Measurements from ENCODE around the gene NUP133.
"Not testable (repeated sequence)": the region's sequence is repeated elsewhere in the genome, so short reads cannot be mapped to it uniquely, and the experiment has no call there.

Gene NUP133

DNA sequence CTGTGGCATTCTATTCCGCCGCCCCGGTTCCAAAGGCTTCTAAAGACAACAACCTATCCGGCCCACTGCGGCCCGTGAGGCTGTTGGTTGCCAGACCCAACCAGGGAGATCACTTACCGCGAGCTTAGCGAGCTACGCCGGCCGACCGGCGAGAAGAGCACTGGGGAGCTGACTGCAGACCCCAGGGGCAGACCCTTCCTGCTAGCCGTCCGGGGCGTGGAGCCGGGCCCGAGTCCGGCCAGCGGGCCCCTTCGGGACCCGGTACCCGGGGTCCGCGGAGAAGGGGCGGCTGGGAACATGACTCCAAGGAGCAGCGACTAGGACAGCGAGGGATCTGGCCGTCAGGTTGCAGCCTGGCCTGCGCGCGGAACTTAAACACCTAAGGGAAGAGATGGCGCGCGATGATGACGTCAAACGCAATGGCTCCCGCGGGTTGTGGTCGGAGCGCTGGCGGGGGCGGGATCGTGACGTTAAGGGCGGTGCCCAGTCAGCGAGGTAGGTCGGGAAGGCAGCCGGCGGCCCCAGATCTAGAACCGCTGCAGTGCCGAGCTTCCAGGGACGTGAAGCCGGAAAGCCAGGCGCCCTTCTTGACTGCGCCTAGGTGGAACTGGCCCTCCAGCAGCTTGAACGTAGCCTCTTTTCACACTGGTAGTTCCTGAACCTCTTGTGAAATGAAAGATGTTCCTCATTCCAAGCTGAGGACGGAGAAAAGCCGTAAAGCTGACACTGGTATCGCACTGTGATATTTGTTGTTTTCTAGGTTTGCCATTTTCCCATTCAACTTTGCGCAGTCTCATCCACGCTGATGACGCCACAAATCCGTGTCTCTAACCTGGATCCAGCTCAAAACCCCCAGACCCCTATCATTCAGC, at the start of gene NUP133:
TSS of gene NUP133 (minus strand) at position 391 of the 872 bp plus-strand sequence. CDS start at position 299, 92 bp downstream.
- DNase-seq (ENCODE audit: low spot score): peak; percentile 97

DNA sequence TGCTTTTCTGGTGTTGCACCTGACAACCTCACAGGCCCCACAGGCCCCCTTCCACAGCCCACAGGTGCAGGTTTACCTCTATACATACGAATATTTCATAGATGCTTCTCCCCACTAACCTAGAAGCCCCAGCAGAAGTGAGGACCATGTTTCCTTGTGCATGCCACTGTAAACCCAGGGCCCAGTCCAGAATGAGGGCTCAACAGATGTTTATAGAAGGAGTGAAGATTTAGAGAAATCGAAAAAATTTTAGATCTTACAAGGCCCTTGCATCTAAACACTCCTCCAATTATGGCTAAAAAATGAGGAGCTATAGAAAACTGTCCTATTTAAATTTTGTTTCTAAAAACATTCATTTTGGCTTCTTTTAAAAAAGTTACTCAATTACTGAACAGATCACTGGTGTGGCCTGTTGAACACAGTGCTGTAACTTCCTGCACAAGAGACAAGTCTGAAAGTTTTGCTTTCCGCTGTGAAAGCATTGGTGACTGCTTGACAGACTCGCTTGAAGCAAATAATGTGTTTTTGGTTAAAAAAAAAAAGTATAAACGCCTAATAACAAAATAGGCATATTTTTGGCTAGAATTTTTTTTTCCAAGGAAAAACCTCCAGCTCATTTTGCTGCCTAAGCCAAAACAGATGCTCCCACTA, 49.2 kb upstream of the NUP133 start:
- no peak for DNase-seq (ENCODE audit: low spot score)

DNA sequence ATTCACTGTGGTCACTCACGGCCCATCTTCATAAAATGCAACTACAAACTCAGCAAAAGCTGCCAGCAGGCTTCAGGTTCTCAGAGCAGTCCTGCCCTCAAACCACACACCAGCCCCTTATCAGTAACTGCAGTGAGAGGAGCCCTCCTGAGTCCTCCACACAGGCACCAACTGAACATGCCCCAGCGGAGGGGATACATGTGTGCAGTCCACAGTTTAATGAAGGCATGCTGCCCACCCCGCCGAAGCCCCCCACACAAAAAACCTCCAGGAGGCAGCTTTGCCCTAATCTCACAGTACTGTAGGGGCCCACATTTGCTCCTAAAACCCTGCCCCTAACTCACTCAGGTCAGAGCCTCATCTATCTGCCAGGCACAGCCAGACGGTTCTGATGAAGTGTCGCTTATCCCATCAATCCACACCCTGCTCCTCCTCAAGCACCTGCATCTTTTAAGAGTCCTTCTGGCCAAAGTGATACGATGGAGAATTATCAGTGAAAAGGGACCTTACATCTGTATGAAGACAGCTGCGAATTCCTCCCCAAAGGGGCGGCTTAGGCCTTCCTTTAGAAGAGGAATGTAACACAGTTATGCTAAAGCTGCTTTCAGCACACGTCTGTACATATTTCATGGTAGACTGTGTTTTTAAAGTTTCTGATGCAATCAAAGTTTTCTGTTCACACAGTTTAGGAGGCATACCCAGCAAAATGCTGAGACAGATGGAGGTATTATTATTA, 46.9 kb upstream of the NUP133 start:
- no peak for DNase-seq (ENCODE audit: low spot score)

DNA sequence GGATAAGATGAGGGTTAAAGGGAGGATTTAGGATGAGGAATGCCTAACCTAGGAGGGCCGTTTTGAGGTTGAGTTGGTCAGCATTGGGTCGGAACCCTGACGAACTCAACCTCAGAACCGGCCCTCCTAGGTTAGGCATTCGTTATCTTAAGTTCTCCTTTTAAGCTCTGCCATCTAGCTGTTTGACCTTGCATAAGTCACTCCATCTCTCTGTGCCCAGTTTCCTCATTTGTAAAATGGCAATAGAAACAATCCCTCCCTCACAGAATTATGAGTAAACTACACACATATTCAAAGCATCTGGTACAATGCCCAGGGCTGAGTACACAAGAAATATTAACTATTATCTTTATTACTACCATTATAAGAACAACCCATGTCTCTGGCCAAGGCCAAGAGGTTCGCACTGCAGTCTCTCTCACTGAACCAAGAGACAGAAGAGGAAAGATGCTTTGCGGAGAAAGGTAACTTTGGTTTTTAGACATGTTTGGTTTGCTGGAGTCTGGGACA, 45.5 kb upstream of the NUP133 start:
- DNase-seq (ENCODE audit: low spot score): no peak

DNA sequence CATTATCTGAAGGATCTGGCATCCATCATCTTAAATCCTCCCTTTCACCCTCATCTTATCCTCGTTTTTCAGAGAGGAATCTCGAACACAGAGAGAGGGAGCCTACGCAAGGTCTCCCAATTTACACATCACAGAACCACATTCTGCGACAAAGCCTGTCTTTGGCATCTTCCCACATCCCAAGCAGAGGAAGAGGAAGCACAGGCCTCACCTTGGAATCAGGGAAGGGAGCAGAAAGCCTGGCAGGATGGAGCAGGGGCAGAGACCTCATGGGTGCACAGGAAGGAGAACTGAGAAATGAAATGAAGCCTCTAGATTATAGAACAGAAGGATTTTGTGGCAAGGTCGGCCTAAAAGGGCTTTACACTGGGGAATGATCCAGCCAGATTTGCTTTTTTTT, 44.6 kb upstream of the NUP133 start:
- DNase-seq (ENCODE audit: low spot score): no peak

DNA sequence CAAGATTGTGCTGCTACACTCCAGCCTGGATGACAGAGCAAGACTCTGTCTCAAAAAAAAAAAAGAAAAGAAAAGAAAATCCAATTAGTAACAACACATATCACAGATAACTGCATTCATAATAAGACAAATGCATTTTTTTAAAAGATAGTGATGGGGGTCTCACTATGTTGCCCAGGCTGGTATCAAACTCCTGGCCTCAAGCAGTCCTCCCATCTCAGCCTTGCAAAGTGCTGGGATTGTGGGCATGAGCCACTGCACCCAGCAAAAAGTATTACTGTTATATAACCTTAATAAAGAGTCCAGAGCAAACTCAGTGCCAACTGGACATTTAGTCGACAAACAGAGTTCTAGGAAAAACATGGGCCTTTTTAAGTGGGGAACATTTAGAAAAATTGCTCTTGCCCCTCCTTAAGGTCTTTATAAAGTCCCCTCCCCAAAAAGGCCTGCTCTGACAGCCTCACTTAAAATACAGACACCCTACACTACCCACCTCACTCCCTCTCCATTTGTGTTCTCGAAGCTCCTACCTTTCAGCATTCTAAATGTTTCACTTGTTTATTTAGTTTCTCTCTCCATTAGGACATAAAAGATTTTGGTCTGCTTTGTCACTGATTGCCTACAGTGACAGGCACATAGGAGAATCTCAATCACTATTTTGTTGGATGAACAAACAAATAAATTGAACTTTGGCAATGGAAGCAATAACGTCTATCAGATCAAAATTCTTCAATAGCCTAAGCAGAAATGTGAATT, 42.8 kb upstream of the NUP133 start:
- DNase-seq (ENCODE audit: low spot score): no peak

DNA sequence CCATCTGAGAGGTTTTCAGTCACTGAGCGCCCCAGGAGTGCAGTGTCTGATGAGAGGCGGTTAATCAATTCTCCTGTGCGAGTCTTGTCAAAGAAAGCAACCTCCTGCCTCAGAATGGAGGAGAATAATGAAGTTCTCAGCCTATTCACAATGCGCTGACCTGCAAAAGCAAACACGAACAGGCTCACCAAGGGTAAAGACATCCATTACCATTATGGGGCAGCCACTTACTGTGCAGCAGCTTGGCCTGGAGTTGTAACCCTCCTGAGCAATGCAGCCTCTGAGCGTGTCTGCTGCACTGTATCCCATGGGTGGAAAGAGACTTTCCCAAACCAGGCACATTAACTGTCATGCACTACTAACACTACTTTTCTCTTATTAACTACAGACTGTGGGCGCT, 39.4 kb upstream of the NUP133 start:
- no peak for DNase-seq (ENCODE audit: low spot score)

DNA sequence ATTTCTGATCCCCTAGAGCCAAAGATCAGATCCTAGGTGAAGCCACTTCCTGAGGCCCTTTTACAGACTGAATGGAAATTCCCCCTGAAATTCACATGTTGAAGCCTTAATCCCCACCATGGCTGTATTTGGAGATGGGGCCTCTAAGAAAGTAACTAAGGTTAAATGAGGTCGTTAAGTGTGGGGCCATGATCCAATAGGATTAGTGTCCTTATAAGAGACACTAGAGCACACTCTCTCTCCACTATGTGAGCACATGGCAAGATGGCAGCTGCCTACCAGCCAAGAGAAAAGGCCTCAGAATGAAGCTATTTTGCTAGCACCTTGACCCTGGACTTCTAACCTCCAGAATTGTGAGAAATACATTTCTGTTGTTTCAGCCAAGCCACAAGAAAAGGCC, 36.4 kb upstream of the NUP133 start:
- no peak for DNase-seq (ENCODE audit: low spot score)

DNA sequence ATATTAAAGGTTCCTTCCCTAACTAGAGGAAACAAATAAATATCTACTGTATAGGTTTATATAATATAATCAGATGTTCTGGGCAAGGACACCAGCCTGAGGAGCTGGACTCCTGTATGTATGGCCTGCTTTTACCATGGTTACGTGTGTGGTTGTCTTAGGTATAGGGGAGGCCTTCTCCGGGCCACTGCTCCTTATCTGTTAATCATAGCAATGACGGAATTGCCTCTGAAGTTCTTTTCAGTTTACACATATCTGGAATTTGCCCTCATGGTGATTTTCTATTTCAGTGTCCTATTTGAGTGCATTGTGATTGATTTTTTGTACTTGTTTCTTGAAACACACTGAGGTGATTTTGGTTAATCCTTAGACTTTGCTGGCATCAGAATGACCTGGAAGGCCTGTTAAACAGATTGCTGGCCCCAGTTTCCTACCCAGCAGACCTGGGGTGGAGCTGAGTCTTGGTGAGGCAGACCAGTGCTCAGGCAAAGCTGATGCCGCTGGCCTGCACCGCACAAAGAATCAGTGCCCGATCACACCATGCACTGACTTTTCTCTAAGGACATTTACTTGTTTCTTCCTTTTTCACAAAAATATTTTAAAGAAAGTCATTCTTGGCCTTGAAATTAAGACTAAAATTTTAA, 31.8 kb upstream of the NUP133 start:
- DNase-seq (ENCODE audit: low spot score): no peak

DNA sequence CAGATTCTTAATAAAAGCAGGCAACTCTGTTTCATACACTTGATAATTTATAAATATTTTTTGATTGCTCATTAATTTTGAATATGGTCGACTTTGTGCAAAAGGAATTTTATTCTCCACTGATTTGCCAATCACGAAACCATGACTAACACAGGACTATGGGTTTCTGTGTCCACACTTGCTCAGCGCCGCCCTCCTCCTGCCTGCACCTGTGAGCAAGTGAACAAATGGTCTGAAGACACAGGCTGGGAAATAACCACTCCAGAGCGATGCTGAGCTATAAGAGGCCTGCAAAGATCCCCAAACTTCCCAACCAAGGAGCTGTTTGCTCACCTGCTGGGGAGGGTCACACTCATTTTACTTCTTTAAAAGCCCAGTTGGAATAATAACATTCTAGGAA, 30.8 kb upstream of the NUP133 start:
- no peak for DNase-seq (ENCODE audit: low spot score)

DNA sequence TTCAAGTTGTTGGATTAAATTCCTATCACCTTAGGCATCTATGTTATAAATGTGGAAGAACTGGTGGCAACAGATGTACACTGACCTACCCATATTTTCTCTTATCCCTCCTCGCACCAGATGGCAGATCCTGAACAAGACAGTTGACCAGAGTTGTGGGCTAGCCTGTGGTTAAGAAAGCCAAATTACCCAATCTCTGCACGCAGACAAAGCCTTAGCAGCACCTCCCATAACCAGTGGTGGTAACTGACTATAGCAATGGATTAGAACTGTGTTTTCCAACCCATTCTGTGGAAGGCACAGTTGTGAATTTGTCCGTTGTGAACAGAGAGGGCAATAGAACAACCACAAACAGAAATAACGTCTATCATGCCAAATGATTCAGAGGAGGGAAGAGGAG, 29.8 kb upstream of the NUP133 start:
- DNase-seq (ENCODE audit: low spot score): no peak

DNA sequence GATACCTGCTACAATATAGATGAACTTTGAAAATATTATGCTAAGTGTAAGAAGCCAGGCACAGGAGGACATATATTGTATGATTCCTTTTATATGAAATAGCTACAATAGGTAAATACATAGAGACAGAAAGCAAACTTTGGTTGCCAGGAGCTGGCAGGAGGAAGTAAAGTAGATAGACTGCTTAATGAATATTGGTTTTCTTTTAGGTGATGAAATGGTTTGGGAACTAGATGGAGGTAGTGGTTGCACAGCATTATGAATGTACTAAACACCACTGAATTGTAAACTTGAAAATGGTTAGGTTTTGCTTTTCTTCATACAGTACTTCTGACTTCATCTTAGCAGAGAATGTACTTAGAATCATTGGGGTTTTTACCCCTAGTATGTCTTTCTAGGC, 28.8 kb upstream of the NUP133 start:
- DNase-seq (ENCODE audit: low spot score): no peak

DNA sequence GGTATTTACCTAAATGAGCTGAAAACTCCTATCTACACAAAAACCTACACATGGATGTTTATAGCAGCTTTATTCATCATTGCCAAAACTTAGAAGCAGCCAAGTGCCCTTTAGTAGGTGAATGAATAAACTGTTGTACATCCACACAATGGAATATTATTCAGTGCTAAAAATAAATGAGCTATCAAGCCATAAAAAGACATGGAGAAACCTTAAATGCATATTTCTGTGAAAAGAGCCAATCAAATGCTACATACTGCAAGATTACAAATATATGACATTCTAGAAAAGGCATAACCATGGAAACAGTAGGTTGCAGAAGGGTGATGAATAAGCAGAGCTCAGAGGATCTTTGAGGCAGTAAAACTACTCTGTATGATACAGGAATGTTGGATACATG, 27.1 kb upstream of the NUP133 start:
- peak; percentile 96 for DNase-seq (ENCODE audit: low spot score)

DNA sequence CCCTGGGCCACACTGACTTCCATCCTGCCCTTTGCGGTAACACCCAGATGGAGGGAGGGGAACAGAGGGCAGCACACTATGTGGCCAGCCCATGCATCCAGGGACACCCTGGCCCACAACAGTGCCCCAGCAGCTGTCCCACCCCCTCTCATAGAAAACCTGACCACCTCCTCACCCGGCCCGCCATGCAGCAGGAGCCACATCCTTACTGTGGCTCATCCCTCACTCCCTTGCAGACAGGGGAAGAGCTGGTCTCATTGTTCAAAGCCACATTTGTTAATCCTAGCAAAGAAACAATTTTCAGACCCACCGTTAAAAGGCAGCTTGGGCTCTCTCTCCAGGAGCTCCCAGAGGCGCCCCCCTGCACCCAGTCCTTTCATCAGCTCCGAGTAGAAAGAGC, 23.2 kb upstream of the NUP133 start:
- DNase-seq (ENCODE audit: low spot score): no peak

DNA sequence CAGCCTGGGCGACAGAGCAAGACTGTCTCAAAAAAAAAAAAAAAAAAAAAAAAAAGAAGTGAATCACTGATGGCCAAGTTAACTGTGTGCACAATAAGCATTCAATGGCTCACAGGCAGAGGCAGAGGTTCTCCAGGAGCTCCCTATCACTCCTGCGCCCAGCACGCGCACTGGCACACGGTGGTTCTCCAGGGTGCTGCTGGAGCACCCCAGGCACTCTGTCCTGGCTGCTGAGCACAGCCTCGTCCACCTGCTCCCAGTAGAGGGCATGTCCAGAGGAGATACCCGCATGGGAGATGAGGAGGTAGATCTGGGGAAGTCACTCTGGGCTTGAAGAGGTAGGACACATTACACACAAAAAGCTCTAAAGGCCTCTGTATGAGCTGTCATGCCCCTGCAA, 21.5 kb upstream of the NUP133 start:
- no peak for DNase-seq (ENCODE audit: low spot score)

DNA sequence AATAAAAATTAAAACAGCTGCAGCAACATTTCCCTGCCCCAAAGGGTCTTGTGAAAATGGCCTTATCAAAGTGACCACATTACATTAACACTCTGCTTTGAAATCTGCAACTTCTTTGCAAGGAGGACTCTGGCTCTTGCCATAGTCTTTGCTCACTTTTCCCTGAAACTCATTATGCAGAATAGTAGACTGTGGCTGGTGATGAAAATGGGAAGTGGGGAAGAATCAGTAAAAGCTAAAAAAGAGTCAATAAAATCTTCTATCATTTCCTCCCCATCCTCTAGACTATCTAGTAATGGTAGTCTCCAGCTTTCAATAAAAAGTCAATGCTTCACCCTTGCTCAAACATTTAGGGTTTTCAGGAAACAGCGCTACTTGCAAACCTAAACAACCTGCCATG, 18.6 kb upstream of the NUP133 start:
- DNase-seq (ENCODE audit: low spot score): no peak

DNA sequence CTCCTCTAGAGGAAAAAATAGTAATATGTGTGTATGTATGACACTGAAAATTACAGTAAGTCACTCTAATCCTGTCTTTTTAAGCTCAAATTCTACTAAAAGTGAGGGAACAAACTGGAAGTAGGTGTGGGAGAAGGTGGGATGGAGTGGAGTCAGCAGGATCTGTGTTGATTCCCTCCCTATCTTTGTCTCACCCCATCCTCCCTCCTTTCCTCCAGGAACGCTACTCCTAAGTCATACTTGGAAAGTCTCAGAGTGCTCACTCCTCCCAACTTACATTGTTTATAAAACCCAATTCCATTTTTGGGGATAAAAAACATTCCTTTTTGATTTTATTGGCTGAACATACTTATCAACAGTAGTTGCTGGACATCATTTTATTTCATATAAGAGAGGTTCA, 14.9 kb upstream of the NUP133 start:
- no peak for DNase-seq (ENCODE audit: low spot score)

DNA sequence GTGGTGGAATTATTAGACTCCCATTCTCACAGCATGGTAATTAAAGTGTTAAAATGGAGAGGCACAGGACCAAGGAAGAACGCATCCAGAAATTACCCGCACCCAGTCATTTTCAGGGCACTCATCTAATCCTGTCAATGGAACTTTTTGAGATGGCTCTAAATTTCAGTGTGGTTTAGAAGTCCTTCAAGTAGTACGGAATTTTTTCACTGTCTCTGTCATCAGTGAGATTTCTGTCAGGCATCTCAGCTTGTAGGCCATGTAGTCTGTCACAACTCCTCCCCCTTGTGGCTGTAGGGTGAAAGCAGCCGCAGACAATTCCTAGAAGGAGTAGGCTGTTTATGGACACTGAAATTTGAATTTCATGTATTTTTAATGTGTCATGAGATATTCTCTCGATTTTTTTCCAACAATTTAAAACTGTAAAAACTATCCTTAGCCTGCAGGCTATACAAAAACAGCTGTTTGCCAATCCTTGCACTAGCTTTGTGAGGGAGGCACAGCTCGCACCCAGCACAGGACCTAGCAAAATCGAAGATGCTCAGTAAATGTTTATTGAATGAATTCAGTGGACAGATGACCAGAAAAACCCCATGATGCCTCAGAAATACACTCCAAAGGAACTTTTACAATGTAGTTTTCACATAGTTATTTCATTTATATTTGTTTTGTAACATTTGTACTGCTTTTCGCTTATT, 6.6 kb upstream of the NUP133 start:
- peak; percentile 66 for DNase-seq (ENCODE audit: low spot score)

DNA sequence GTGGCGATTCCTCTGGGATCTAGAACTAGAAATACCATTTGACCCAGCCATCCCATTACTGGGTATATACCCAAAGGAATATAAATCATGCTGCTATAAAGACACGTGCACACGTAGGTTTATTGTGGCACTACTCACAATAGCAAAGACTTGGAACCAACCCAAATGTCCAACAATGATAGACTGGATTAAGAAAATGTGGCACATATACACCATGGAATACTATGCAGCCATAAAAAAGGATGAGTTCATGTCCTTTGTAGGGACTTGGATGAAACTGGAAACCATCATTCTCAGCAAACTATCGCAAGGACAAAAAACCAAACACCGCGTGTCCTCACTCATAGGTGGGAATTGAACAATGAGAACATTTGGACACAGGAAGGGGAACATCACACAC, 3.5 kb upstream of the NUP133 start:
- DNase-seq (ENCODE audit: low spot score): not testable (repeated sequence)

DNA sequence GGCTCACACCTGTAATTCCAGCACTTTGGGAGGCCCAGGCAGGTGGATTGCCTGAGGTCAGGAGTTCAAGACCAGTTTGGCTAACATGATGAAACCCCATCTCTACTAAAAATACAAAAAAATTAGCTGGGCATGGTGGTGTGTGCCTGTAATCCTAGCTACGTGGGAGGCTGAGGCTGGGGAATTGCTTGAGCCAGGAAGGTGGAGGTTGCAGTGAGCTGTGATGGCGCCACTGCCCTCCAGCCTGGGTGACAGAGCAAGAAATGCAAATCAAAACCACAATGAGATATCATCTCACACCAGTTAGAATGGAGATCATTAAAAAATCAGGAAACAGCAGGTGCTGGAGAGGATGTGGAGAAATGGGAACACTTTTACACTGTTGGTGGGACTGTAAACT, 3.1 kb upstream of the NUP133 start:
- DNase-seq (ENCODE audit: low spot score): not testable (repeated sequence)

DNA sequence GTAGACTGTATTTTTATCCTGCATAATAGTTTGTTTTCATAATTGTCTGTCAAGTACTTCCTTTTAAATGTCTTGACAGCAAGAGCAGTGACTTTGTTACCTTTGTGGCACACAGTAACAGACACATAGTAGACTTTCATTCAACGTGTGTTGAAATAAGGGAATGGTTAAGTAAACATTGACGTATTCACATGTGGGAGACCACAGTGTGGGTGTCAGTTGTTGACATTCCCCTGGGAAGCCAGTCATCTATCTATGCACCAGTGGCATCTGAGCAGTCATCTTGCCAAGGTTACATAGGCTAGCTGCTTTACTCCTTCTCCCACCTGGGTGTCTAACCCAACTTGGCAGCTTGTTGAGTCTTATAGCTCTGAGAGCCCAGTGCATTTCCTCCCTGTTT, 1.4 kb upstream of the NUP133 start:
- no peak for DNase-seq (ENCODE audit: low spot score)
